H1 (cell line): Measurements from ENCODE around the gene CDC123. TPM values are rescaled to one million over a fixed set of nuclear protein-coding genes. Genes with fewer than 3 reads are reported as not detected.

Experiments
- CTCF ChIA-PET: fragments of 300-600 bp; sonication (Branson Sonifier 250); formaldehyde crosslinking; loops from one replicate; lab custom pipeline; 2021; ENCODE audit not compliant: partially characterized antibody; lab: Charles Lee
- POLR2A ChIA-PET: fragments of 300-600 bp; sonication (Branson Sonifier 250); formaldehyde crosslinking; loops from one replicate; lab custom pipeline; 2021; ENCODE audit warnings: inconsistent platforms; ENCODE audit not compliant: partially characterized antibody; lab: Charles Lee
- DNase-seq, 2 experiments: peaks; one replicate each; pipeline versions ENCODE4 v3.0.0 to v3.0.0-alpha.2; 2010 to 2022; ENCODE audit warnings: low spot score in 2 of 2, low read depth in 1 of 2, mixed read lengths in 1 of 2
- FAIRE-seq: peaks from 2 replicates; lab custom pipeline; 2011; peaks lifted over from hg19 to GRCh38; lab: Jason Lieb, UNC
- H2AFZ ChIP-seq: 2 replicates; pipeline ENCODE4 v1.8.1; 2012; ENCODE audit warnings: low read length, inconsistent platforms
- H2AK5ac ChIP-seq: 2 replicates; pipeline ENCODE4 v1.6.1; 2013; ENCODE audit warnings: low read depth, low read length
- H2BK120ac ChIP-seq: replicated peaks from 2 replicates; pipeline ENCODE3; 2013; ENCODE audit warnings: low read depth, low read length, inconsistent platforms
- H2BK12ac ChIP-seq: 2 replicates; pipeline ENCODE4 v1.6.1; 2013; ENCODE audit warnings: low read depth, low read length
- H2BK15ac ChIP-seq: 2 replicates; pipeline ENCODE4 v1.6.1; 2013; ENCODE audit warnings: low read length
- H2BK20ac ChIP-seq: 2 replicates; pipeline ENCODE4 v1.6.1; 2013; ENCODE audit warnings: low read length
- H2BK5ac ChIP-seq: 2 replicates; pipeline ENCODE4 v1.6.1; 2013; ENCODE audit warnings: low read depth, low read length
- H3K14ac ChIP-seq: 2 replicates; pipeline ENCODE4 v1.6.1; 2013; ENCODE audit warnings: inconsistent platforms; ENCODE audit not compliant: insufficient read length
- H3K18ac ChIP-seq: 2 replicates; pipeline ENCODE4 v1.6.1; 2013; ENCODE audit warnings: low read length; ENCODE audit errors: extremely low read depth
- H3K23ac ChIP-seq: 2 replicates; pipeline ENCODE4 v1.6.1; 2013; ENCODE audit warnings: inconsistent platforms; ENCODE audit not compliant: insufficient read length
- H3K23me2 ChIP-seq: 2 replicates; pipeline ENCODE4 v1.6.1; 2013; ENCODE audit warnings: low read depth, low read length
- H3K27ac ChIP-seq: 2 replicates; pipeline ENCODE4 v1.6.1; 2011; ENCODE audit warnings: low read depth, low read length, inconsistent platforms
- H3K27me3 ChIP-seq, 4 experiments: replicated peaks in 1 of 4; 1 replicate in 1 of 4; 2 replicates in 3 of 4; pipeline versions ENCODE4 v1.6.1 to v1.8.1; 2011 to 2013; ENCODE audit warnings: low read length in 3 of 4, mild to moderate bottlenecking in 3 of 4, inconsistent platforms in 2 of 4, mixed read lengths in 2 of 4, moderate library complexity in 1 of 4; ENCODE audit not compliant: control insufficient read depth in 3 of 4, insufficient read depth in 3 of 4; ENCODE audit errors: extremely low read depth in 1 of 4
- H3K36me3 ChIP-seq, 4 experiments: 2 replicates each; pipeline versions ENCODE4 v1.6.1 to v1.8.1; 2011 to 2013; ENCODE audit warnings: mild to moderate bottlenecking in 4 of 4, low read length in 3 of 4, moderate library complexity in 2 of 4, control low read depth in 1 of 4, inconsistent platforms in 1 of 4; ENCODE audit not compliant: insufficient read depth in 4 of 4, control insufficient read depth in 2 of 4
- H3K4ac ChIP-seq: replicated peaks from 2 replicates; pipeline ENCODE3; 2013; ENCODE audit warnings: low read length, low read depth, mixed read lengths, inconsistent platforms; ENCODE audit not compliant: insufficient read length
- H3K4me1 ChIP-seq, 4 experiments: replicated peaks in 1 of 4; 1 replicate in 1 of 4; 2 replicates in 3 of 4; pipeline versions ENCODE4 v1.6.1 to v1.8.1; 2011 to 2013; ENCODE audit warnings: low read length in 3 of 4, inconsistent platforms in 2 of 4, mixed read lengths in 1 of 4; ENCODE audit not compliant: insufficient read depth in 4 of 4, control insufficient read depth in 3 of 4
- H3K4me2 ChIP-seq, 2 experiments: 2 replicates each; pipeline versions ENCODE4 v1.6.1 to v1.8.1; 2011 to 2013; ENCODE audit warnings: low read depth in 2 of 2, low read length in 2 of 2, control low read depth in 1 of 2, inconsistent platforms in 1 of 2, mild to moderate bottlenecking in 1 of 2; ENCODE audit not compliant: insufficient read depth in 1 of 2
- H3K4me3 ChIP-seq, 4 experiments: fragments of 200-600, 300-600 bp in 1 of 4; sonication (generic), shearing (Covaris generic), sonication (Bioruptor Twin) in 1 of 4; 2 replicates each; pipeline versions ENCODE4 v1.5.1 to v1.8.1; 2011 to 2016; ENCODE audit warnings: low read length in 4 of 4, low read depth in 3 of 4, control low read depth in 2 of 4, inconsistent platforms in 2 of 4, mild to moderate bottlenecking in 2 of 4, mixed read lengths in 1 of 4, moderate library complexity in 1 of 4; ENCODE audit not compliant: insufficient read depth in 2 of 4; ENCODE audit errors: extremely low read depth in 1 of 4
- H3K56ac ChIP-seq: replicated peaks from 2 replicates; pipeline ENCODE3; 2013; ENCODE audit warnings: low read depth, mild to moderate bottlenecking, mixed read lengths, low read length, inconsistent platforms; ENCODE audit not compliant: insufficient read length
- H3K79me1 ChIP-seq: 2 replicates; pipeline ENCODE4 v1.6.1; 2013; ENCODE audit warnings: low read depth, low read length, control low read depth
- H3K79me2 ChIP-seq, 2 experiments: 2 replicates each; pipeline versions ENCODE4 v1.6.1 to v1.8.1; 2012 to 2013; ENCODE audit warnings: low read length in 2 of 2, mild to moderate bottlenecking in 2 of 2, inconsistent platforms in 1 of 2; ENCODE audit not compliant: insufficient read depth in 2 of 2, control insufficient read depth in 1 of 2
- H3K9ac ChIP-seq, 4 experiments: replicated peaks in 1 of 4; 1 replicate in 1 of 4; 2 replicates in 3 of 4; pipeline versions ENCODE4 v1.6.1 to v1.8.1; 2011 to 2013; ENCODE audit warnings: low read depth in 3 of 4, low read length in 3 of 4, control low read depth in 2 of 4, mild to moderate bottlenecking in 2 of 4, moderate library complexity in 2 of 4, inconsistent platforms in 1 of 4; ENCODE audit errors: extremely low read depth in 1 of 4
- H3K9me3 ChIP-seq, 2 experiments: 2 replicates each; pipeline versions ENCODE4 v1.6.1 to v1.8.1; 2012 to 2013; ENCODE audit warnings: mild to moderate bottlenecking in 2 of 2, moderate library complexity in 2 of 2, control low read depth in 1 of 2, inconsistent platforms in 1 of 2, low read depth in 1 of 2, low read length in 1 of 2, mixed read lengths in 1 of 2; ENCODE audit not compliant: insufficient read depth in 2 of 2
- H4K20me1 ChIP-seq, 2 experiments: replicated peaks in 1 of 2; 2 replicates each; pipeline versions ENCODE3 to v1.8.1; 2011 to 2013; ENCODE audit warnings: inconsistent platforms in 2 of 2, low read length in 2 of 2, mild to moderate bottlenecking in 1 of 2; ENCODE audit not compliant: insufficient read depth in 2 of 2, control insufficient read depth in 1 of 2
- H4K5ac ChIP-seq: 2 replicates; pipeline ENCODE4 v1.6.1; 2013; ENCODE audit warnings: low read length, low read depth, mixed read lengths, inconsistent platforms; ENCODE audit not compliant: insufficient read length
- H4K8ac ChIP-seq: 2 replicates; pipeline ENCODE4 v1.8.0; 2013; ENCODE audit warnings: mild to moderate bottlenecking, moderate library complexity, low read length, inconsistent platforms; ENCODE audit not compliant: insufficient read depth; ENCODE audit errors: extremely low read depth
- H4K91ac ChIP-seq: replicated peaks from 2 replicates; pipeline ENCODE3; 2013; ENCODE audit warnings: low read length, mixed read lengths, inconsistent platforms; ENCODE audit not compliant: insufficient read length
- CBX8 ChIP-seq: fragments of 300-800, 300-1000 bp; sonication (generic); IDR thresholded peaks from 2 replicates; pipeline ENCODE4 v1.7.1; 2016; ENCODE audit warnings: low read depth, low read length, borderline replicate concordance
- CREB1 ChIP-seq: IDR thresholded peaks from 2 replicates; pipeline ENCODE4 v1.6.1; 2012; ENCODE audit warnings: inconsistent platforms
- CTCF ChIP-seq, 3 experiments: IDR thresholded peaks; 1 replicate in 2 of 3; 2 replicates in 1 of 3; pipeline versions ENCODE4 v1.5.1 to v1.6.1; 2011; ENCODE audit warnings: low read length in 3 of 3, mild to moderate bottlenecking in 3 of 3, inconsistent platforms in 2 of 3, low read depth in 1 of 3, moderate library complexity in 1 of 3; ENCODE audit not compliant: insufficient read depth in 1 of 3; ENCODE audit errors: control extremely low read depth in 1 of 3
- HDAC2 ChIP-seq, 2 experiments: fragments of 300-600 bp in 1 of 2; sonication (generic) in 1 of 2; IDR thresholded peaks; 2 replicates each; pipeline ENCODE4 v1.6.1; 2011 to 2012; ENCODE audit warnings: low read depth in 2 of 2, low read length in 2 of 2, mild to moderate bottlenecking in 2 of 2, moderate library complexity in 2 of 2, borderline replicate concordance in 1 of 2, inconsistent platforms in 1 of 2
- MAX ChIP-seq: IDR thresholded peaks from 2 replicates; pipeline ENCODE4 v1.6.1; 2012; ENCODE audit warnings: inconsistent platforms
- NANOG ChIP-seq: IDR thresholded peaks from 2 replicates; pipeline ENCODE4 v1.6.1; 2011; ENCODE audit warnings: low read length, low read depth, mild to moderate bottlenecking, inconsistent platforms; ENCODE audit not compliant: insufficient read depth, poor library complexity, severe bottlenecking
- RAD21 ChIP-seq, 2 experiments: IDR thresholded peaks in 1 of 2; conservative IDR thresholded peaks in 1 of 2; 2 replicates each; pipeline ENCODE4 v1.6.1; 2011; ENCODE audit warnings: low read depth in 2 of 2, low read length in 2 of 2, improper control_type of control experiment in 1 of 2, inconsistent platforms in 1 of 2, mild to moderate bottlenecking in 1 of 2, moderate library complexity in 1 of 2
- YY1 ChIP-seq: IDR thresholded peaks from 2 replicates; pipeline ENCODE4 v1.6.1; 2011; ENCODE audit warnings: low read depth, mild to moderate bottlenecking, low read length
- WGBS, 2 experiments: shearing (Covaris generic) in 1 of 2; methylation state at CpG; one replicate each; pipeline versions ENCODE4 v1.1.6 to v1.1.7; 2013 to 2015; ENCODE audit warnings: low lambda C conversion rate in 2 of 2, mixed read lengths in 2 of 2, inconsistent platforms in 1 of 2, low coverage in 1 of 2, missing lambda C conversion rate in 1 of 2; ENCODE audit not compliant: insufficient replicate concordance in 2 of 2, insufficient coverage in 1 of 2, insufficient read length in 1 of 2; ENCODE audit errors: extremely low coverage in 1 of 2, missing lambda C conversion rate in 1 of 2; 5-methylcytosine and 5-hydroxymethylcytosine counted together
- polyA plus RNA-seq, 7 experiments: library from polyadenylated mRNA; depleted of rRNA in 3 of 7; stranded (reverse) in 5 of 7; unstranded in 2 of 7; fragments of >200 nt in 5 of 7; fragments of 200-250 nt in 2 of 7; gene quantifications; 1 replicate in 5 of 7; 2 replicates in 1 of 7; 4 replicates in 1 of 7; pipeline versions ENCODE4 v1.2.1 to v1.2.3, GENCODE V29; 2011 to 2013; ENCODE audit warnings: missing spikeins in 2 of 7, mixed read lengths in 2 of 7
- total RNA-seq: library from RNA; stranded (reverse); fragmentation: NEBNext Ultra II Directional; extraction: Animal tissue kit (Norgen Biotek cat#: 25700); gene quantifications from 2 replicates; pipeline ENCODE4 v1.2.1, GENCODE V29; 2021

CDC123 gene
- total and polyA plus RNA-seq, 2 of the 8 experiments (the other 6 are each of a cell fraction or from before 2014, with no cell fraction given), result 115 to 202 TPM

- no peak overlapping the region for H2BK15ac ChIP-seq
- no peaks in the 10 kb centered on the region for H3K9me3 ChIP-seq
- no peak overlapping the region for H3K9ac ChIP-seq
- H3K4me2 ChIP-seq, result no peak overlapping the region
- H3K56ac ChIP-seq, result no peak overlapping the region
- 80% methylated on average over 13 of the region's 13 CpGs; no CpG with 5 or more reads in 1 of the 2 experiments for WGBS, 2 experiments
- H3K4ac ChIP-seq, result no peak overlapping the region
- H2BK120ac ChIP-seq, result no peak overlapping the region
- H4K91ac ChIP-seq, result no peak overlapping the region
- no peaks in the 10 kb centered on the region for H3K79me1 ChIP-seq
- no peaks in the 10 kb centered on the region for H3K23me2 ChIP-seq
- no peak overlapping the region for H2AK5ac ChIP-seq
- peaks cover 0 to 9% (median 2%) of the 10 kb centered on the region in 4 experiments; a peak in 3 of 8 replicates for H3K36me3 ChIP-seq
- no peak overlapping the region for H3K14ac ChIP-seq
- no peak overlapping the region for H4K5ac ChIP-seq
- no peaks in the 10 kb centered on the region for H3K27me3 ChIP-seq
- H4K20me1 ChIP-seq, result no peaks in the 10 kb centered on the region
- no peak overlapping the region for H2AFZ ChIP-seq
- ChIA-PET POLR2A (interaction anchor here (0.6 kb wide), 1 partner anchor 311 kb away, joined by 3 read pairs; no protein-coding TSS in a partner anchor), CTCF (interaction anchor here (0.8 to 1.8 kb wide), 14 partner anchors 9 to 857 kb away, joined by 3 to 9 read pairs (median 3); no protein-coding TSS in a partner anchor)
- no peak overlapping the region for H3K4me3 ChIP-seq
- H2BK5ac ChIP-seq, result no peak overlapping the region
- H4K8ac ChIP-seq, result no peak overlapping the region
- no peak overlapping the region for H3K27ac ChIP-seq
- H3K79me2 ChIP-seq, result no peaks in the 10 kb centered on the region
- no peak for TF ChIP-seq YY1
- no peak for TF ChIP-seq CREB1
- no peak for TF ChIP-seq CBX8
- no peak for TF ChIP-seq NANOG
- peak; percentile 81 to 84 for TF ChIP-seq RAD21 (IDR thresholded peaks at IDR 0.05 in 1 of 2, conservative IDR thresholded peaks at IDR 0.05 in 1 of 2; ENCODE audit: low read depth in 2 of 2, low read length in 2 of 2)
- TF ChIP-seq CTCF (IDR thresholded peaks at IDR 0.05; ENCODE audit: control extremely low read depth in 1 of 3, insufficient read depth in 1 of 3, low read depth in 1 of 3, low read length in 3 of 3), result peak; percentile 74 to 86 (median 78)
- 0 out of 2 replicates have a peak, but pooled peaks have one; percentile 28 for TF ChIP-seq MAX
- TF ChIP-seq HDAC2 (IDR thresholded peaks at IDR 0.05; ENCODE audit: borderline replicate concordance in 1 of 2, low read depth in 2 of 2, low read length in 2 of 2), result no peak
- FAIRE-seq, result peak; percentile 84
- H3K4me1 ChIP-seq, result no peaks in the 10 kb centered on the region
- no peak overlapping the region for H3K18ac ChIP-seq
- DNase-seq, result peak in 1 of 2 experiments; percentile 61
- no peak overlapping the region for H2BK12ac ChIP-seq
- H2BK20ac ChIP-seq, result no peak overlapping the region
- H3K23ac ChIP-seq, result no peak overlapping the region
Observed at GRCh38 chr10:12252882-12253546, 57.0 kb downstream of the CDC123 start.
